DND-41 (cell line): Measurements from ENCODE around the gene KCNQ5.

ENCODE experiments used
- EZH2 ChIP-seq: IDR thresholded peaks from 3 replicates; pipeline ENCODE4 v1.6.1; 2012; ENCODE audit warnings: borderline replicate concordance, low read depth, mild to moderate bottlenecking, moderate library complexity, low read length, inconsistent platforms; ENCODE audit not compliant: severe bottlenecking
- TF ChIP-seq, protein P1 (sequence below): IDR thresholded peaks from 2 replicates; pipeline ENCODE4 v1.5.1; 2012; ENCODE audit warnings: borderline replicate concordance, low read length, moderate library complexity, mild to moderate bottlenecking; ENCODE audit not compliant: poor library complexity, severe bottlenecking; ENCODE audit errors: extremely low read depth

DNA sequence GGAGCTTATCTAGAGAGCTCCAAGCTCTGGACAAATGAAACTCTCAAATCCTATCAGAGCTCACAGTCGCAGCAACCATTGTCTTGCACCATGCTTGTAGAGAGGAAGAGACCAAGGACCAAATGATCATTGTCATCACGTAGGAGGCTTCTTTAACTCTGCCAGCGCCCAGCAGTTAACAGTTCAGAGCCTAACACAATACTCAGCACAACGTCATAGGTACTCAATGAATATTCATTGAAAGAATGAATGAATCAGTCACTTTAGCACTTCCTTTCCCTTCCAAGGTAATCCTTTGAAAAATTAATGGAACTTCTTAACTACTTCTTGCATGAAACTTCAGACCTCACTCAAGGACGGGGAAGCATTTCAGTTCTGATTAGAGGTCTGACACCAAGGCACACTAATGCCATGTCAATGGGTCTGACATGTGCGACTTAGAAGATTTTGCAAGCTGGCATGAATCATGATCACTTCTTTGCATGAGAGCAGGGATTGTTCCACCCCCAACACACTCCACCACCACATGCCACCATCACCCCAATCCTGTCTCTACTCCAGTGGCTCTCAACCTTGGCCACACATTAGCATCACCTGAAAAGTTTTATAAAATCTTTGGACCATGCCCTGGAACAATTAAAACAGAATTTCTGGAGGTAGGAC, 558.3 kb downstream of the KCNQ5 start:
- TF ChIP-seq, protein P1, sequence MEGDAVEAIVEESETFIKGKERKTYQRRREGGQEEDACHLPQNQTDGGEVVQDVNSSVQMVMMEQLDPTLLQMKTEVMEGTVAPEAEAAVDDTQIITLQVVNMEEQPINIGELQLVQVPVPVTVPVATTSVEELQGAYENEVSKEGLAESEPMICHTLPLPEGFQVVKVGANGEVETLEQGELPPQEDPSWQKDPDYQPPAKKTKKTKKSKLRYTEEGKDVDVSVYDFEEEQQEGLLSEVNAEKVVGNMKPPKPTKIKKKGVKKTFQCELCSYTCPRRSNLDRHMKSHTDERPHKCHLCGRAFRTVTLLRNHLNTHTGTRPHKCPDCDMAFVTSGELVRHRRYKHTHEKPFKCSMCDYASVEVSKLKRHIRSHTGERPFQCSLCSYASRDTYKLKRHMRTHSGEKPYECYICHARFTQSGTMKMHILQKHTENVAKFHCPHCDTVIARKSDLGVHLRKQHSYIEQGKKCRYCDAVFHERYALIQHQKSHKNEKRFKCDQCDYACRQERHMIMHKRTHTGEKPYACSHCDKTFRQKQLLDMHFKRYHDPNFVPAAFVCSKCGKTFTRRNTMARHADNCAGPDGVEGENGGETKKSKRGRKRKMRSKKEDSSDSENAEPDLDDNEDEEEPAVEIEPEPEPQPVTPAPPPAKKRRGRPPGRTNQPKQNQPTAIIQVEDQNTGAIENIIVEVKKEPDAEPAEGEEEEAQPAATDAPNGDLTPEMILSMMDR, result no peak
- no peak for TF ChIP-seq EZH2
